NCI-H748 (cell line): ENCODE data around the gene EBP.
A peak's percentile ranks its signal among the peaks of the same experiment; 100 is the strongest.

Experiments
- DNase-seq: peaks from one replicate; lab custom pipeline; 2025; ENCODE audit not compliant: unreplicated experiment; lab: John Stamatoyannopoulos, UW

The EBP gene

GRCh38 chrX:48574270-48575266 is 53.0 kb downstream of the EBP start, which contains the start of gene RBM3:
Gene RBM3 (plus strand): TSS chrX:48574484. CDS start chrX:48575181, 697 bp downstream.
- DNase-seq, result peak; percentile 94

DNA sequence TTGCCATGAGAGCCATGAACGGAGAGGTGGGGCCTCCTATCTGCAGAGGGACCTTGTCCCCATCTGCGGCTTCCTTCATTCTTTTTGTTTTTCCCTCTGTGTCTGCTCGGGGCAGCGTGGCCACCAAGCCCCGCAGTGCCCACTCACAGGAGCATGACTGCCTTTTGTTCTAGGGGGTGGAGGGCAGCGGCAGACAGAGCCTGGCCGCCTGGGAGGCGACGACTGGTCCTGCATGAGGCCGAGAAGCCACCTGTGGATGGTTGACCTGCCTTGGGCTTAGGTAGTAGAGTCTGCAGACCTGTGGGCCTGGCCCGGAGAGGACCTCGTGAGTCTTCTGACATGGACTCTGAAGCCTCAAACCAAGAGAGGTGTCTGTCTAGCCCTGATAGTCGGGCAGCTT is 54.0 kb downstream of the EBP start:
- no peak for DNase-seq

DNA sequence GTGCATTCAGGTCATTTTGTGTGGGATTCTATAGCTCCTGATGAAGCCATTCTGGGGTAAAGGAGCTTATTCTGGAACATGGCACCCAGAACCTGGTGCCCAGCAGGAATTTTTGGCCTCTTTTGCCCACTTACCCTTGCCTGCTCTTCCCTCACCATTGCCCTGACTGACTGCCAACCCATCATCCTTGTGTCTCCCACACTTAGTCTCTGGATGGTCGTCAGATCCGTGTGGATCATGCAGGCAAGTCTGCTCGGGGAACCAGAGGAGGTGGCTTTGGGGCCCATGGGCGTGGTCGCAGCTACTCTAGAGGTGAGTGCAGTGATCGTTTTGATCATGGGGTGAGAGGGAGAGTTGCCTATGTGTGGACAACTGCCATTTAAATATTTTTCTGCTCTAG is 54.5 kb downstream of the EBP start:
- DNase-seq, result no peak
